NCI-H146 treated with DMSO at 0.1 percent for 48 hours (cell line): ENCODE results near the gene ADISSP.

ENCODE experiments used
- DNase-seq: peaks from one replicate; lab custom pipeline; 2025; ENCODE audit not compliant: unreplicated experiment; lab: John Stamatoyannopoulos, UW

ADISSP gene

GRCh38 chr20:3755814-3756480, 11.6 kb downstream of the ADISSP start:
- DNase-seq = no peak

- DNase-seq = no peak
Measured at GRCh38 chr20:3755269-3755668, 12.3 kb downstream of the ADISSP start.

- DNase-seq = no peak
Measured at GRCh38 chr20:3754276-3754630, 13.3 kb downstream of the ADISSP start.

GRCh38 chr20:3753501-3754275, 13.9 kb downstream of the ADISSP start:
- no peak for DNase-seq

- DNase-seq = peak; percentile 57
Measured at GRCh38 chr20:3753098-3753497, 14.5 kb downstream of the ADISSP start.

- no peak for DNase-seq
Measured at GRCh38 chr20:3752386-3752759, 15.2 kb downstream of the ADISSP start.

- DNase-seq = peak; percentile 64
Measured at GRCh38 chr20:3751675-3752385, 15.7 kb downstream of the ADISSP start.

GRCh38 chr20:3751305-3751674, 16.3 kb downstream of the ADISSP start:
- DNase-seq = no peak

GRCh38 chr20:3749689-3750531, 17.6 kb downstream of the ADISSP start:
- peak; percentile 52 for DNase-seq

GRCh38 chr20:3749087-3749688, 18.4 kb downstream of the ADISSP start:
- DNase-seq = no peak

GRCh38 chr20:3748073-3748472, 19.5 kb downstream of the ADISSP start:
- no peak for DNase-seq

GRCh38 chr20:3747471-3747870, 20.1 kb downstream of the ADISSP start:
- no peak for DNase-seq

GRCh38 chr20:3745686-3746173, 21.8 kb downstream of the ADISSP start:
- DNase-seq = no peak

- DNase-seq = peak; percentile 77
Measured at GRCh38 chr20:3744806-3745685, 22.5 kb downstream of the ADISSP start.

GRCh38 chr20:3744037-3744436, 23.5 kb downstream of the ADISSP start:
- DNase-seq = no peak

GRCh38 chr20:3743251-3743650, 24.3 kb downstream of the ADISSP start:
- DNase-seq = no peak

- no peak for DNase-seq
Measured at GRCh38 chr20:3741836-3742458, 25.6 kb downstream of the ADISSP start.

- DNase-seq = no peak
Measured at GRCh38 chr20:3740615-3741301, 26.8 kb downstream of the ADISSP start.
